ENCODE measurements around the gene TRPV5. TPM values are rescaled to one million over a fixed set of nuclear protein-coding genes. Genes with fewer than 3 reads are reported as not detected.
A peak's percentile ranks its signal among the peaks of the same experiment; 100 is the strongest.

Gene TRPV5
- total RNA-seq, 4 donors from 2014 or later: not detected

DNA sequence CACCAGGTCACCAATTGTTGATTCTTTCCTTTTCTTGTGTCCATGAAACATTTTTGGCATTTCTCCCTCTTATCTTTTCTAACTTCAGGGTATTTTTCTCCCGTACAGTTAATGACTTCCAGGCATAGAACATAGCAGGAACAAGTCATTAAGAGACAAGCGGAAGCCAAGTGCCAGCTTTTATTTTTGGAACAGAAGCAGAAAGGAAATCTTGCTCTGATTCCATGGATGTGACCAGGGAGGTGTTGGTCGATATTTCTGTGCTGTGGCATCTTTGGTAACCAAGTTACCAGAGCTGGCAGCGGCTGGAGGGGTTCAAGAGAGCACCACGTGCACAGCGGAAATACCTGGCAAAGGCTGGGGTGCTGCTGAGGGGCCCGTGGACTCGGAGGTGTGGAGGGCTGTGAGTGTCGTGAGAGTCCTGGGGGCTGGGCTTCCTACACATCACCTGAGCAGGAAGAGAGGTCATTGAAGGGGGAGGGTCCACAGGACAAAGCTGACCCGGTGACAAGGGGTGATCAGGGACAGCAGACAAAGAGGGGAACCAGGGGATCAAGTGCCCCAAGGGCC, 7.5 kb upstream of the TRPV5 start:
- Histone ChIP-seq H3K4me3 (no peak overlapping the region), H3K4me1 (peaks cover 10% of the 10 kb centered on the region), H3K9me3 (no peaks in the 10 kb centered on the region), H3K27ac (no peak overlapping the region), H3K27me3 (no peaks in the 10 kb centered on the region), H3K36me3 (no peaks in the 10 kb centered on the region)
- DNase-seq (ENCODE audit: low spot score in 2 of 2): peak in 1 of 2 donors; percentile 50
- TF ChIP-seq POLR2AphosphoS5 (IDR thresholded peaks at IDR 0.05) (no peak), EP300 (IDR thresholded peaks at IDR 0.05) (no peak), POLR2A (IDR thresholded peaks at IDR 0.05) (no peak)
- TF ChIP-seq, protein P1, sequence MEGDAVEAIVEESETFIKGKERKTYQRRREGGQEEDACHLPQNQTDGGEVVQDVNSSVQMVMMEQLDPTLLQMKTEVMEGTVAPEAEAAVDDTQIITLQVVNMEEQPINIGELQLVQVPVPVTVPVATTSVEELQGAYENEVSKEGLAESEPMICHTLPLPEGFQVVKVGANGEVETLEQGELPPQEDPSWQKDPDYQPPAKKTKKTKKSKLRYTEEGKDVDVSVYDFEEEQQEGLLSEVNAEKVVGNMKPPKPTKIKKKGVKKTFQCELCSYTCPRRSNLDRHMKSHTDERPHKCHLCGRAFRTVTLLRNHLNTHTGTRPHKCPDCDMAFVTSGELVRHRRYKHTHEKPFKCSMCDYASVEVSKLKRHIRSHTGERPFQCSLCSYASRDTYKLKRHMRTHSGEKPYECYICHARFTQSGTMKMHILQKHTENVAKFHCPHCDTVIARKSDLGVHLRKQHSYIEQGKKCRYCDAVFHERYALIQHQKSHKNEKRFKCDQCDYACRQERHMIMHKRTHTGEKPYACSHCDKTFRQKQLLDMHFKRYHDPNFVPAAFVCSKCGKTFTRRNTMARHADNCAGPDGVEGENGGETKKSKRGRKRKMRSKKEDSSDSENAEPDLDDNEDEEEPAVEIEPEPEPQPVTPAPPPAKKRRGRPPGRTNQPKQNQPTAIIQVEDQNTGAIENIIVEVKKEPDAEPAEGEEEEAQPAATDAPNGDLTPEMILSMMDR (IDR thresholded peaks at IDR 0.05): no peak
- 35% methylated on average over 10 of the region's 10 CpGs for WGBS

DNA sequence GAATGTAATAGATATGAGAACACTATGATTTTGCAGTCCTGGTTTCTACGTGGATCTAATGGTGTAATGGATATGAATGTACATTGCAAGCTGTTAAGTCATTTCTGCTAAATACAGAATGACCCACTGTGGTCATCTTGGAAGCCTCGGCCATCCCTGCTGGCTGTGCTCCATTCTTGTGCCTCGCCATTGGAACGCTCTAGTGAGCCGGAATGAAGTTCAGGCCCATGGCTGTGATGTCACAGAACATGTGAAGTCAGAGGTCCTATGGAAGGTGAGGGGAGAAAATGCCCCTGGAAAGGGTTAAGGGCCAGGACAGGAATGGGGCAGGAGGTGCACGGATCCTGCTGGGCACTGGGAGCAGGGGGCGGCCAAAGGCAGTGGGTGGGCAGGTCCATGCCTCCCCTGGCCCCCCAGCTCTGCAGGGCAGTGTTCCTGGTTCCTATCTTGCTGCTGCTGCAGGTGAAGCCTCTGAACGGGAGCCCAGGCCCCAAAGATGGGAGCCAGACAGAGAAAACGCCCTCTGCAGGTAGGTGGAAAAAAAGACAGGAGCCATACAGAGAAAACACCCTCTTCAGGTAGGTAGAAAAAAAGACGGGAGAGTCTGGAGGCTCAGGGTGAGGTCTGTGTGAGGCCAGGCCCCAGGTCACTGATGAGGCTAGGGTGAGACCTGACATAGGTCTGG, 5.8 kb upstream of the TRPV5 start, which contains the start of gene LLCFC1:
TSS of gene LLCFC1 (plus strand) at position 259 of the 685 bp plus-strand sequence. CDS start at position 397, 138 bp downstream.
- DNase-seq (ENCODE audit: low spot score in 2 of 2): peak in 1 of 2 donors; percentile 54
- Histone ChIP-seq H3K27me3 (no peaks in the 10 kb centered on the region), H3K36me3 (no peaks in the 10 kb centered on the region), H3K4me1 (peaks cover 7% of the 10 kb centered on the region), H3K4me3 (no peak within 1 kb of the TSS), H3K9me3 (no peaks in the 10 kb centered on the region), H3K27ac (no peak within 1 kb of the TSS)
- 67% methylated on average over 10 of the region's 10 CpGs for WGBS
- TF ChIP-seq POLR2A (IDR thresholded peaks at IDR 0.05) (no peak), EP300 (IDR thresholded peaks at IDR 0.05) (no peak), POLR2AphosphoS5 (IDR thresholded peaks at IDR 0.05) (no peak)
- TF ChIP-seq, protein P1 (IDR thresholded peaks at IDR 0.05): peak in 1 of 2 donors; percentile 39

DNA sequence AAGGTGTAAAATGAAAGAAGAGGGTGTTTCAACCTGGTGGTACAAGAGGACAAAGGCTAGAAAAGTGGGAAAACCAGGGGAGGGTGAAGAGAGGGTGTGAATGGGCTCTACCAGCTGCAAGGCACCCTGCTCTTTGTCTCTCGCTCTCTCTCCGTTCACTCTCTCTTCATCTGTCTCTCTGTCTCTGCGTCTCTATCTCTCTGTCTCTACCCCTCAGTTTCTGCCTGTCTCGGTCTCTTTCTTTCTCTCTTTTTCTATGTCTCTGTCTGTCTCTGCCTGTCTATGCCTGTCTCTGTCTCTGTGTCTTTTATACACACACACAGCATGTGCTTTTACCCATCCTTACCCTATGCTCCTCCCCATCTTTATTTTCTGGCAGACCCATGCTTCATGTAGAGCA, 5.1 kb upstream of the TRPV5 start:
- 95% methylated on average over 4 of the region's 4 CpGs for WGBS

DNA sequence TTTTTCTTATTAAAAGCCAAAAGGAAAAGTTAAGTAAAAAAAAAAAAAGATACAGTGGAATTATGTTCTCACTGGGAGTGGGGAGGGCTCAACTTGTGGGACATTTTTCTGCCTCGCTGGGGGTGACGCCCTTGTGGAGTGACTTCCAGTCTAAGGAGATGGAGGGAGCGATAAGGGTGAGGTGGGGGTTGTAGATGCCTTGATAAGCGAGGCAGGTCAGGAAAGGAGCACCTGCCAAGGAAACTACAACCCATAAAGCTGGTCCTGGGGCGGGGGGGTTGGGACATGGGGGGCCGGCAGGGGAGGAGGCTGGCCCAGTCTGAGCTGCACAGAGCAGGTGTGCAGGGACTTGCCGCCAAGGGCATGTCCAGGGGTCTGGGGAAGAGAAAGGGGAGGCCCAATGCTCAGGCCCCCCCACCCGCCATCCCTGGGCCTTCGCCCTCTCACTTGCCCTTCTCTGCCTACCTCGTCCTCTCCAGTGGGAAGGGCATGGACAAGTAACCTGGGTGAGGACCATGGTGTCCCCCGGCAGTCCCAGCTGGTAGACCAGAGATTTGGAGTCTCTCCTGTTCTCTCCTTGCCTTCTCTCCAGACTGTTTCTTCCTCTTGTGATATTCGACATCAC, 2.5 kb upstream of the TRPV5 start:
- Histone ChIP-seq H3K4me3 (no peak overlapping the region), H3K9me3 (no peaks in the 10 kb centered on the region), H3K27me3 (no peaks in the 10 kb centered on the region), H3K4me1 (no peaks in the 10 kb centered on the region), H3K36me3 (no peaks in the 10 kb centered on the region), H3K27ac (no peak overlapping the region)
- TF ChIP-seq, protein P1 (IDR thresholded peaks at IDR 0.05): no peak
- TF ChIP-seq POLR2A (IDR thresholded peaks at IDR 0.05) (no peak), EP300 (IDR thresholded peaks at IDR 0.05) (no peak), POLR2AphosphoS5 (IDR thresholded peaks at IDR 0.05) (no peak)
- peak in 1 of 2 donors; percentile 41 for DNase-seq (ENCODE audit: low spot score in 2 of 2)
- WGBS: 83% methylated on average over 12 of the region's 12 CpGs

More for the DNA sequence above, 5.1 kb upstream of the TRPV5 start:
- H3K4me3 ChIP-seq: no peak overlapping the region
- peak in 1 of 2 donors; percentile 4 for DNase-seq (ENCODE audit: low spot score in 2 of 2)
- TF ChIP-seq POLR2A (IDR thresholded peaks at IDR 0.05): no peak
- no peak for TF ChIP-seq POLR2AphosphoS5 (IDR thresholded peaks at IDR 0.05)
- H3K27ac ChIP-seq: no peak overlapping the region
- H3K9me3 ChIP-seq: no peaks in the 10 kb centered on the region
- peaks cover 3% of the 10 kb centered on the region for H3K4me1 ChIP-seq
- no peaks in the 10 kb centered on the region for H3K36me3 ChIP-seq
- no peaks in the 10 kb centered on the region for H3K27me3 ChIP-seq

DNA sequence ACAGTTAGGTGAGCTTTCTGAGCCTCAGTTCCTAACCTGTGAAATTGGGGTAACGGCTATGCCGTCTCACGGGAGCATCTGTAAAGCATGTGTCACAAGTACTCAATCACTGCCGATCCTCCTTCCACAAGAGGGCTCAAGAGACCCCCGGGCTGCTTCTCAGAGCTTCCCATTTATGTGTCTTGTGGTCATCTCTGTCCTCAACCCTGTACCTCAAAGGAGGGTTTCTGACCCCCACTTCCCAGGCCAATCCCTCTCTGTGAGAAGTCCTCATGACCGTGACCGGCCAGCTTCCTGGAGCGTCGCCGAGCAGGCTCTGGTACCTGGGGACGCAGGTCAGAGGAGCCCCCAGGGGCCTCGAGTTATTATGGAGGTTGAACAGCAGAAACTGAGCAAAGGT, 510 bp upstream of the TRPV5 start:
- Histone ChIP-seq H3K4me1 (no peaks in the 10 kb centered on the region), H3K9me3 (no peaks in the 10 kb centered on the region), H3K27me3 (no peaks in the 10 kb centered on the region), H3K36me3 (no peaks in the 10 kb centered on the region), H3K4me3 (no peak overlapping the region), H3K27ac (no peak overlapping the region)
- peak in 1 of 2 donors; percentile 74 for DNase-seq (ENCODE audit: low spot score in 2 of 2)
- no peak for TF ChIP-seq EP300 (IDR thresholded peaks at IDR 0.05)
- TF ChIP-seq POLR2A (IDR thresholded peaks at IDR 0.05): no peak
- TF ChIP-seq, protein P1 (IDR thresholded peaks at IDR 0.05): no peak
- TF ChIP-seq POLR2AphosphoS5 (IDR thresholded peaks at IDR 0.05): no peak
- 83% methylated on average over 12 of the region's 12 CpGs for WGBS
